Suppressor macrophage treated with lipopolysaccharide for 1 hour (primary cell): ENCODE measurements around the gene PPEF1.
"Not testable (repeated sequence)": the region's sequence is repeated elsewhere in the genome, so short reads cannot be mapped to it uniquely, and the experiment has no call there.

Source experiments
- DNase-seq, 3 donors: peaks; one replicate each; pipeline ENCODE4 v3.0.0-alpha.2; 2020 to 2022

The PPEF1 gene

DNA sequence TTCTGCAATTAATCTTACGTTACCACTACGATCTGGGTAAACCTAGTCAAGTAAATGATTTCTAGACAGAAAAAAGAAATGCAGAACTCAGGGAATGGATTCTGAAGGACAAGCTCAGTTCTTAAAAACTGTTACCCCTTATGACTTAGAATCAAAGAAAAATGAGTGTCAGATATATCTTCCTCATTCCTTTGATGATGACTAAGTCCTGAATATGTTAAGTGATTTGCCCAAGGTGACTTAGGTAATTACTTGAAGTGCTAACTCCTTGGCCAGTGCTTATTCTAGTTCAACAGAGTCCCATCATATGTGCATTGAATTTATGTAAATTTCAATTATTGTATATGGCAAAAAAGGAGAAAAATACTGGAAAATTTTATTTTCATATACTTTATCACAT, 92.5 kb downstream of the PPEF1 start:
- DNase-seq: no peak

GRCh38 chrX:18809641-18810040, 102.2 kb downstream of the PPEF1 start:
- no peak for DNase-seq

DNA sequence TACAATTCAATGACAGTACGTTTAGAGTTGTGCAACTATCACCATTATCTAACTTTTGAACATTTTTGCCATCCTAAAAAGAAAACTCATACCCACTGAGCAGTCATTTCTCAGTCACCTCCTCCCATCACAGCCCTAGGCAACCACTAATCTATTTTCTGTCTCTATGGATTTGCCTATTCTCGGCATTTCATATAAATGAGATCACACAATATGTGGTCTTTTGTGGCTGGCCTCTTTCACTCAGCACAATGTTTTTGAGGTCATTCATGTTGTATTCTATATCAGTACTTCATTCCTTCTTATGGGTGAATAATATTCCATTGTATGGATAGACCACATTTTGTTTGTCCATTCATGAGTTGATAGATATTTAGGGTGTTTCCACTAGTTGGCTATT, 103.0 kb downstream of the PPEF1 start:
- no peak for DNase-seq

DNA sequence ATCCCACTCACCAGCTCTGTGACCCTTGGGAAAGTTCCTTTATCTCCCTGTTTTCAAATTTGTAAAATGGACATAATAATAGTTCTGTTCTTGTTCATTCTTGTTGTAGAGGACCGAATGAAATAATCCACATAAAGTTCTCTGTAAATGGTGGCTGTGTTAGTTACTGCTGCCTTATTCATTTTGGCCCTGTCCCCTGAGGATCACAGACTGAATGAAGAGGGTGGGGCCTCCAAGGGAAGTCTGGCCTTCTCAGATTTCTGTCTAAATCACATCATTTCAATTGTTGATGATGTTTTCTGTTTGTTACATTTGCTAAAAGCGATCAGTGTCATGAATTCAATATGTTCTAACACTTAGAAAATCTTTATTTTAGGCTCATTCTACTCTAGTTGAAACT, 117.9 kb downstream of the PPEF1 start:
- DNase-seq: no peak

GRCh38 chrX:18828832-18829404, 121.5 kb downstream of the PPEF1 start:
- no peak for DNase-seq

- no peak for DNase-seq
These were observed 125.8 kb downstream of the PPEF1 start for GRCh38 chrX:18833071-18833731.

- DNase-seq: not testable (repeated sequence)
These were observed 140.5 kb downstream of the PPEF1 start for GRCh38 chrX:18847901-18848300.

GRCh38 chrX:18855919-18856644, 148.6 kb downstream of the PPEF1 start:
- peak; percentile 35 to 63 (median 53) for DNase-seq

DNA sequence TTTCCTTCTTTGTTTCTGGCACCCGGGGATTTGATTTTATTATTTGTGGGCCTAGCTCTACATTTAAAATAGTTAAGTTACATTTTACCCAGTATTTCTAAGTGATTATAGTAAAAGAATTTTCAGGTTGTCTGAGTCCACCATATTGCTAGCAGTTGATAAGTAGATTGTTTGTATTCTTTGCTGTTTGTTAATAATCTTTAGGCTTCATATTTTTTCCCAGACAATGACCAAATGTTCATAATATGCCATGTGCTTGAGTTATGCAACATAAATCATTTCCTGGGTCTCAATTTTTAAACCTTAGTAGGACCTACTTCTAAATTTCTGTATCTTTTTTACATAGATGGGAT, 149.2 kb downstream of the PPEF1 start:
- DNase-seq: peak in 1 of 3 donors; percentile 18

DNA sequence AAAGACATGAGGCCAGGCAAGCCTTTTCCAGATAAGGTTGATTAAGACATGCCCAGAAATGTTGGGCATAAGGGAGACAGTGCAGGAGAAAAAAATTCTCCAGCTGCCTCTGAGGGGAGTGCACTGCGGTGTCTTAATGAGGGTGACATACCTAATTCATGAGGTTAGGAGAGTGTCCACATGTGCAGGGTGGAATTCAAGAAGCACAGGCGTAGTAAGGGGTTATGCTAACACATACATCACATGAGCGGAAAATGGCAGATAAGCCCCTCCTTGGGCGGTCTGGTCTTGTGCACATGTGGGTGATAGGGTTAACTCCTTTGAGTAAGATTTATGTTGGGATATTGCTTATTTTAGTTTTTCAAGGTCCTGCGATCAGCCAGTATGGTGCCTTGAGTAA, 154.1 kb downstream of the PPEF1 start:
- no peak for DNase-seq

- no peak for DNase-seq
These were observed 157.0 kb downstream of the PPEF1 start for GRCh38 chrX:18864390-18864920.

DNA sequence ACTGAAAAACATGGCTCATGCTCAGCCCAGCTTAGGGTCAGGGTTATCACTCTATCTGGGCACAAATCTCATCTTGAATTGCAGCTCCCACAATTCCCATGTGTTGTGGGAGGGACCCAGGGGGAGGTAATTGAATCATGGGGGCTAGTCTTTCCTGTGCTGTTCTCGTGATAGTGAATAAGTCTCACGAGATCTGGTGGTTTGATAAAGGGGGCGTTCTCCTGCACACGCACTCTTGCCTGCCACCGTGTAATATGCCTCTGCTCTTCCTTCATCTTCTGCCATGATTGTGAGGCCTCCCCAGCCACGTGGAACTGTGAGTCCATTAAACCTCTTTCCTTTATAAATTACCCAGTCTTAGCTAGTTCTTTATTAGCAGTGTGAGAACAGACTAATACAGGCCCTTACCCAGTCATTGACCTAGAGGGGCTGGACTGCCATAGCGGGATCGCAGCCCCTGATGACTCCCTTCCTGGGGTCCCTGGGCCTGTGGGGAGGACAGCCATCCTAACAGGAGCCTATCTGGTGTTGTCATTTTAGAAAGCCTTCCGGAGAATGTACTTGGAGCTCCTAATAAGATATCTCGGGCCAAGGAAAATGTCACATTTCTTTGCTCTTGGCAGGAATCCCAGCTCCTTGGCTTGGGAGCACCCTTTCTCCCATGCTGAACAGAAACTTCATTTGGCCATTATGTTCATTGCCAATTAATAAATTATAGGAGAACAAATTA, 163.9 kb downstream of the PPEF1 start:
- no peak for DNase-seq

- no peak for DNase-seq
These were observed 164.5 kb downstream of the PPEF1 start for GRCh38 chrX:18871970-18872369.

DNA sequence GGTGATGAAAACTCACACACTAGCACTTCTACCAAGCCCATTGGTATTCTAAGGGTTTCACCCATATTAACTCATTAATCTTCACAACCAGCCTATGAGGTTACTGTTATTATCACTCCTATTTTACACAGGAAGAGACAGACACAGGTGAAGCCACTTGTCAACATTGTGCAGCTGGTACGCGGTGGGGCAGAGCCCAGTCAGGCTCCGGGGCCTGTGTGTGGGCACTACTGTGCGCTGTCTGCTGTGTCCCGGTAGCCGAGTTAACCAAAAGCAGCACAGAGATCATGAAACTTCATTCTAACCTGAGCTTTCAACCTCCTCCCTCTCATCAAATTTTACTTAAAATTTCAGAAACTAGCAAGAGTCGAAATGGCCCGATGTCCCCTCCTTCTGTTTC, 165.2 kb downstream of the PPEF1 start:
- DNase-seq: no peak

- DNase-seq: peak in 2 of 3 donors; percentile 24 to 41
These were observed 165.8 kb downstream of the PPEF1 start for GRCh38 chrX:18873189-18873791.

- no peak for DNase-seq
These were observed 166.4 kb downstream of the PPEF1 start for GRCh38 chrX:18873836-18874235.

GRCh38 chrX:18874560-18875255, 167.3 kb downstream of the PPEF1 start:
- DNase-seq: no peak

- DNase-seq: no peak
These were observed 167.9 kb downstream of the PPEF1 start for GRCh38 chrX:18875256-18875878.

GRCh38 chrX:18877469-18877868, 170.0 kb downstream of the PPEF1 start:
- DNase-seq: no peak
